B cell (primary cell): ENCODE measurements around the gene CTDSPL.

Experiments used
- CTCF ChIP-seq: fragments of 200-600 bp; IDR thresholded peaks from one replicate; pipeline ENCODE4 v1.8.0; 2022; ENCODE audit warnings: antibody characterized with exemption, mild to moderate bottlenecking
- EZH2 ChIP-seq: IDR thresholded peaks from 2 replicates; pipeline ENCODE4 v1.6.1; 2012; ENCODE audit warnings: borderline replicate concordance, low read depth, mild to moderate bottlenecking, moderate library complexity, low read length; ENCODE audit not compliant: insufficient read depth, poor library complexity, severe bottlenecking

- TF ChIP-seq CTCF (no peak), EZH2 (no peak)
Measured at GRCh38 chr3:37853691-37854413, 7.8 kb upstream of the CTDSPL start.
